ENCODE results near the gene MAP4.

- no peak for TF ChIP-seq POLR2A (IDR thresholded peaks at IDR 0.05)
- no peak for TF ChIP-seq EP300 (IDR thresholded peaks at IDR 0.05)
- TF ChIP-seq, protein P1, sequence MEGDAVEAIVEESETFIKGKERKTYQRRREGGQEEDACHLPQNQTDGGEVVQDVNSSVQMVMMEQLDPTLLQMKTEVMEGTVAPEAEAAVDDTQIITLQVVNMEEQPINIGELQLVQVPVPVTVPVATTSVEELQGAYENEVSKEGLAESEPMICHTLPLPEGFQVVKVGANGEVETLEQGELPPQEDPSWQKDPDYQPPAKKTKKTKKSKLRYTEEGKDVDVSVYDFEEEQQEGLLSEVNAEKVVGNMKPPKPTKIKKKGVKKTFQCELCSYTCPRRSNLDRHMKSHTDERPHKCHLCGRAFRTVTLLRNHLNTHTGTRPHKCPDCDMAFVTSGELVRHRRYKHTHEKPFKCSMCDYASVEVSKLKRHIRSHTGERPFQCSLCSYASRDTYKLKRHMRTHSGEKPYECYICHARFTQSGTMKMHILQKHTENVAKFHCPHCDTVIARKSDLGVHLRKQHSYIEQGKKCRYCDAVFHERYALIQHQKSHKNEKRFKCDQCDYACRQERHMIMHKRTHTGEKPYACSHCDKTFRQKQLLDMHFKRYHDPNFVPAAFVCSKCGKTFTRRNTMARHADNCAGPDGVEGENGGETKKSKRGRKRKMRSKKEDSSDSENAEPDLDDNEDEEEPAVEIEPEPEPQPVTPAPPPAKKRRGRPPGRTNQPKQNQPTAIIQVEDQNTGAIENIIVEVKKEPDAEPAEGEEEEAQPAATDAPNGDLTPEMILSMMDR (IDR thresholded peaks at IDR 0.05) = no peak
- TF ChIP-seq POLR2AphosphoS5 (IDR thresholded peaks at IDR 0.05) = no peak
Measured at GRCh38 chr3:48023377-48023776, 7.2 kb upstream of the MAP4 start.

Data from gastroesophageal sphincter (tissue), 3 donors.